Endometrial microvascular endothelial cells (primary cell): ENCODE data around the gene POC5. TPM values are rescaled to one million over a fixed set of nuclear protein-coding genes. Genes with fewer than 3 reads are reported as not detected.

Source experiments
- in situ Hi-C: cut with HindIII; loops from 2 replicates; pipeline ENCODE4 v1.10.0; 2017; ENCODE audit warnings: low sequenced_read_pairs, low pct_unique_long_range_greater_than_20kb; ENCODE audit errors: inconsistent ontology term
- total RNA-seq: library from RNA; depleted of rRNA; stranded (reverse); fragments of >200 nt; gene quantifications from one replicate; pipeline ENCODE4 v1.2.3, GENCODE V29; 2015; ENCODE audit errors: inconsistent ontology term

Gene POC5
- total RNA-seq, 1 donor from 2014 or later, result 15.0 TPM

DNA sequence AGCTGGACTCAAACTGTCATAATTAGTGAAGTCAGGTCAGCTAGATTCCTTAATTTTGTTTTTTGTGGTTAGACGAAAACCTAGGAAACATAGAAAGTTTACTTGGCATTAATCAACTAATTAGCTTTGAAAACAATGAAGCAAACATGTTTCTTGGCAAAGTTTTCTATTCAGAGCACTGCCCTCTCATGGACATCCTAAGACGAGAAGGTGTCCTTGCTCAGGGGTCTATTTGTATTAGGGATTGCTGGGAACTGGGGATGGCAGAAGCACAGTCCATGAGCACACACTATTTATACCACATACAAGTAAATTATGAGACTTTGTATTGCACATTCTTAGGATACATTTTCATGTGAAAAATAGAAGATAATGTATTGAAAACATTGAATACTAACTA lies 49.7 kb downstream of the POC5 start:
- in situ Hi-C loops, result no loop called here

GRCh38 chr5:75666801-75667200 lies 50.4 kb downstream of the POC5 start:
- in situ Hi-C loops, result no loop called here

GRCh38 chr5:75664979-75665378 lies 52.3 kb downstream of the POC5 start:
- in situ Hi-C loops, result no loop called here

DNA sequence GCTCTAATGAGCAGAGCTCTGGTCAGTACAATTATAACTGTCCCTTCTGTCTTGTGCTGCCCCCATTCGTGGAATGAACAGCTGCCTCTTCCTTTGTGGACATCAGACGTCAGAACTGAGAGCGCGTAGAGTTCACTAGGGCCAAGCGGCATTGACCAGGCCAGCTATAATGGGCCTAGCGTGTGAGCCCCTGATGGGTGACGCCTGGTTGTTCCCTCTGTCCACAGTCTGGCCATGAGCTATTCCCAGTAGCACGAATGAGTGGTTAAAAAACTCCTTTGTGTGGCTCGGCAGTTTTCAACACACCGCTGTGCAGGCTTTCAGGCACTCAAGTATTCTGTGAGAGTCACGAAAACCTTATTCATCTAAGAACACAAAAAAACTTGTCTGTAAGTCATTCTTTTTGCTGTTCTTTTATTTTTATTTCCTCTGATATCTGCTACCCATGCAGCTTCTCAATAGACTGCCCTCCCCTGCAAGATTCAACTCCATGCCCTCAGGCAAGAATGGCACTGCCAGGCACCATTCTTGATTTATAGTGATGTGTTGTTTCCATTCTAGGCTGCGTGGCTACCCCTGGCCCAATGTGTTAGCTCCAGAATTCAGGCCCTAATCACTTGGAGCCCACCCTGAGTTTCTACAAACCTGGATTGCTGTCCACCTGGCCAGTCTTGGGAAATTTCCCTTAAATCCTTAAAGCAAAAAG lies 53.5 kb downstream of the POC5 start:
- in situ Hi-C loops, result no loop called here

- in situ Hi-C loops, result no loop called here
Observed at GRCh38 chr5:75662061-75662460, 55.2 kb downstream of the POC5 start.

DNA sequence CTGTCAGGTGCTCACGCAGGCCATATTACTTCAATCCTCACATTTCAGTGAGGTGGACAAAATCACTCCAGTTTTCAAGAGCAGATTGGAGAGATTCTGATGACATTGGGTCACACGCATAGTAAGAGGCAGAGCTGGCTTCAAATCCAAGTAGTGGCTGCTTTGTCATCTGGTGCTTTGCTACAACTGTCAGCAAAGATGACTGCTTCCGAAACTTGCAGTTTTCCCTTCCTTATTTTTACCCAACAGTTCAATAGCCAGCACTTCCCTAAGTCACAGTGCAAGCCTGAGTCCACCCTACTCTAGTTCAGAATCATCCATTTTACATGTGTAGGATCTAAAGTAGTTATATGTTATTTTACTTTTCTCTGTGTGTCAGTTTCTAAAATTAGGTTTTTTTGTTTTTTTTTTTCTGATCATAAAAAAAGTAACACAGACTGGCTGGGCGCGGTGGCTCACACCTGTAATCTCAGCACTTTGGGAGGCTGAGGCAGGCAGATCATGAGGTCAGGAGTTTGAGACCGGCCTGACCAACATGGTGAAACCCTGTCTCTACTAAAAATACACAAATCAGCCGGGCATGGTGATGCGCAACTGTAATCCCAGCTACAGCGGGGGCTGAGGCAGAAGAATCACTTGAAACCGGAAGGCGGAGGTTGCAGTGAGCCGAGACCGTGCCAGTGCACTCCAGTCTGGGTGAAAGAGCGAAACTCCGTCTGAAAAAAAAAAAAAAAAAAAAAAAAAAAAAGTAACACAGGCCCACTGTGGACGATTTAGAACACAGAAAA lies 56.4 kb downstream of the POC5 start:
- in situ Hi-C loops, result no loop called here

- in situ Hi-C loops, result no loop called here
Observed at GRCh38 chr5:75659791-75660450, 57.3 kb downstream of the POC5 start.

DNA sequence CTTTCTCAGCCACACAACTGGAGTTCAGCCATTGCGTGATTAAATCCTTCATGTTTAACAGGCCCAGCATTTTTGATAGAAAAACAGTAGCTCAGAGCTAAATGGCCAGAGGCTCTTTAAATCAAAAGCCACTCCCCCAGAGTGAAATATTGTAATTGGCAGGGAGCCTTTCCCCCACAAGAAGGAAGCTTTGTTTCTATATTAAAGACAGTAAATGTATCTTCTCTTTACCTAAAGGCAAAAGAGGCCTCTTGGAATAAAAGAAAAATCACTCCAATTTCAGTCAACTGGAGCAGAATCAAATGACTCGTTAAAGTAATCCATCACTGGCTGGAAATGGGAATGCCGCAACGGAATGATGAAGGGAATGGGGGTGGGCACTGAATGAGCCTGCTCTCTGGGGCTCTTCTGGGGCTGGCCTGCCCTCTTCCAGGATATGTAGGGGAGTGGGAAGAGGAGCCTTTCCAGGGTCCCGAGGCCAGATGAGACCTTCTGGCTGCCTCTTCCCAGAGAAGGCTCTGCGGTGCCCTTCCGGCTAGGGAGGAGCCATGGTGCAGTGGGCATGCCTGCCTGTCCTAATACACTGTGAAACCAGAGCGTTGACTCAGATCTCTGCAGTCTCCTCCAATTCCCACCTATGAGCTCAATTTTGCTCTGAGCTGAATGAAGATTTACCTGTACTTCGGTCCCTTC lies 60.8 kb downstream of the POC5 start:
- in situ Hi-C loops, result no loop called here

- in situ Hi-C loops, result no loop called here
Observed at GRCh38 chr5:75654693-75655295, 62.4 kb downstream of the POC5 start.

GRCh38 chr5:75653521-75653920 lies 63.7 kb downstream of the POC5 start:
- in situ Hi-C loops, result no loop called here

- in situ Hi-C loops, result no loop called here
Observed at GRCh38 chr5:75651575-75652238, 65.5 kb downstream of the POC5 start.

GRCh38 chr5:75648712-75649111 lies 68.5 kb downstream of the POC5 start:
- in situ Hi-C loops, result no loop called here

DNA sequence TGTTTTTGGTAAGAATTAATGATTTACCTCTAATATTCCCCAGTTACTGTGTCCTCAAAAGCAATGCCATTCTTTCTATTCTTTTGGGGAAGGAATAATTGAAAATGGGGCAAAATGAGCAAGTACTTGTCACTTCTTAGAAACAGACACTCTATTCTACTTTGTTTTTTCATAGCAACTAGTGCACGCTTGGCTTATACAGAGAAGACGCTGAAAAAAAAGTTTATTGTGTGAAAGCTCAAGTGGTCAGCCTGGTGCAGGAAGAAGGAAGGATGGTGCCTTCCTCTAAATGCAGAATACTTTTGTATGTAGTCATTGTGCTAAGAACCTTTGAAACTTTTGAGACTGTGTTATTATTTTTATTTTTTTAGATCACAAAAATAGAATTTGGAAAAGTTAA lies 76.4 kb downstream of the POC5 start:
- in situ Hi-C loops, result no loop called here

GRCh38 chr5:75640395-75640794 lies 76.8 kb downstream of the POC5 start:
- in situ Hi-C loops, result no loop called here

GRCh38 chr5:75639535-75640311 lies 77.5 kb downstream of the POC5 start:
- in situ Hi-C loops, result no loop called here

DNA sequence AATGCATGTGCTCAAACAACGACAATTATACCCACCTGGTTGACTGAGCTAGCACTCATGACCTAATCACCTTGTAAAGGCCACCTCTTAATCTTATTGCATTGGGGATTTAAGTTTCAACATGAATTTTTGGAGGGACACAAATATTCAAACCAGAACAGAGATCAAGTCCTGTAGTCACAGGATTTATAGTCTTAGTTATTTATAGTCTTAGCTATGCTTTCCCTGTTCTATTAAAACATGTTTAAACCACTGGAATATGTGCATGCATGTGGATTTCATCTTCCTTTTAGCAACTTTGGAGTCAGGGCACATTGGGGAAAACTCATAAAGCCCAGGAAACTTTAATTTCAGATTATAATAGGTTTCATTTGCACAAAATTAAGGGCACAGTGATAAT lies 79.3 kb downstream of the POC5 start:
- in situ Hi-C loops, result no loop called here

GRCh38 chr5:75632321-75632720 lies 84.9 kb downstream of the POC5 start:
- in situ Hi-C loops, result no loop called here

DNA sequence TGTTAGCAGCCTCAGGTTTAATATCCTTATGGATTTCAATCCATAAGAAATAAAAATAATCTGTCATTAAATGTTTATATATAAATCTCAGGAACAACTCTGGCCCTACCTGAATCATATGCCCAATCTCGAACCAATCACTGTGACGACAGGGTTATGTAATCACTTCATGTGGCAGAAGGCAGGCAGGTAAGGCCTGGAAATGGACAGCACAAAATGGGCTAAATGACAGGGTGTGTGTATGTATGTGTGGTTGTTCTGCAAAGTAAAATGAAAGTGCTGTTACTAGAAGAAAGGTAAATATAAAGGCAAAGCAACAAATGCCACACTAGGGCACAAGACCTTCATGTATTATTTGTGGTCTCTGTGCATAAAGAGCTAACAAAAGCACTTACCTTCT lies 86.4 kb downstream of the POC5 start:
- in situ Hi-C loops, result no loop called here
